OCI-LY1 (cell line): ENCODE measurements around the gene TRUB1.
A peak's percentile ranks its signal among the peaks of the same experiment; 100 is the strongest.
"Not testable (repeated sequence)": the region's sequence is repeated elsewhere in the genome, so short reads cannot be mapped to it uniquely, and the experiment has no call there.

ENCODE experiments used
- H2AFZ ChIP-seq: fragments of 200-600 bp; sonication (generic), shearing (Covaris generic); 2 replicates; pipeline ENCODE4 v1.6.0; 2014; ENCODE audit warnings: antibody characterized with exemption, mild to moderate bottlenecking, low read length
- H3F3A ChIP-seq: fragments of 200-600 bp; sonication (generic), shearing (Covaris generic); 2 replicates; pipeline ENCODE4 v1.6.0; 2014; ENCODE audit warnings: mild to moderate bottlenecking, antibody characterized with exemption, low read length, moderate library complexity; ENCODE audit not compliant: insufficient read depth
- H3K27ac ChIP-seq: fragments of 200-600 bp; sonication (generic); 2 replicates; pipeline ENCODE4 v1.5.1; 2014; ENCODE audit warnings: low read length, mixed run types, mild to moderate bottlenecking, low read depth; ENCODE audit not compliant: poor library complexity, severe bottlenecking
- H3K27me3 ChIP-seq: fragments of 200-600 bp; sonication (generic); 2 replicates; pipeline ENCODE4 v1.6.0; 2014; ENCODE audit warnings: antibody characterized with exemption, mild to moderate bottlenecking, low read length, moderate library complexity; ENCODE audit not compliant: insufficient read depth
- H3K36me3 ChIP-seq: fragments of 200-600 bp; sonication (generic); 2 replicates; pipeline ENCODE4 v1.6.1; 2014; ENCODE audit warnings: mild to moderate bottlenecking, antibody characterized with exemption, low read length, moderate library complexity, mixed read lengths; ENCODE audit not compliant: insufficient read depth
- H3K4me1 ChIP-seq: fragments of 200-600 bp; sonication (generic); 2 replicates; pipeline ENCODE4 v1.5.1; 2014; ENCODE audit warnings: mild to moderate bottlenecking, low read length, moderate library complexity; ENCODE audit not compliant: insufficient read depth, severe bottlenecking
- H3K4me2 ChIP-seq: fragments of 200-600 bp; sonication (generic), shearing (Covaris generic); 2 replicates; pipeline ENCODE4 v1.6.1; 2014; ENCODE audit warnings: low read length
- H3K4me3 ChIP-seq: fragments of 200-600 bp; sonication (generic); 2 replicates; pipeline ENCODE4 v1.5.1; 2014; ENCODE audit warnings: low read length, low read depth, mild to moderate bottlenecking, mixed read lengths; ENCODE audit not compliant: poor library complexity, severe bottlenecking
- H3K79me2 ChIP-seq: fragments of 200-600 bp; shearing (Covaris generic); 2 replicates; pipeline ENCODE4 v1.6.1; 2016; ENCODE audit warnings: mixed run types, low read length, mixed read lengths; ENCODE audit not compliant: insufficient read depth
- H3K9ac ChIP-seq: fragments of 200-600 bp; sonication (generic), shearing (Covaris generic); 2 replicates; pipeline ENCODE4 v1.6.1; 2014; ENCODE audit warnings: mild to moderate bottlenecking, low read length, mixed read lengths
- H3K9me2 ChIP-seq: fragments of 200-600 bp; sonication (generic), shearing (Covaris generic); 2 replicates; pipeline ENCODE4 v1.6.1; 2014; ENCODE audit warnings: low read depth, mild to moderate bottlenecking, low read length, mixed read lengths
- H3K9me3 ChIP-seq: fragments of 200-600 bp; shearing (Covaris generic); 2 replicates; pipeline ENCODE4 v1.6.1; 2014; ENCODE audit warnings: low read length, mixed read lengths
- H4K20me1 ChIP-seq: fragments of 200-600 bp; sonication (generic), shearing (Covaris generic); 2 replicates; pipeline ENCODE4 v1.6.0; 2016; ENCODE audit warnings: mild to moderate bottlenecking, low read length; ENCODE audit not compliant: insufficient read depth
- CTCF ChIP-seq: fragments of 200-600 bp; sonication (generic), shearing (Covaris generic); IDR thresholded peaks from 2 replicates; pipeline ENCODE4 v1.5.1; 2017; ENCODE audit warnings: mild to moderate bottlenecking, antibody characterized with exemption, low read length, moderate library complexity, mixed read lengths
- EZH2 ChIP-seq: fragments of 200-600 bp; sonication (generic), shearing (Covaris generic); IDR thresholded peaks from 2 replicates; pipeline ENCODE4 v1.8.0; 2017; ENCODE audit warnings: borderline replicate concordance, mixed run types, mild to moderate bottlenecking, antibody characterized with exemption, low read length, moderate library complexity, mixed read lengths

TRUB1 gene

DNA sequence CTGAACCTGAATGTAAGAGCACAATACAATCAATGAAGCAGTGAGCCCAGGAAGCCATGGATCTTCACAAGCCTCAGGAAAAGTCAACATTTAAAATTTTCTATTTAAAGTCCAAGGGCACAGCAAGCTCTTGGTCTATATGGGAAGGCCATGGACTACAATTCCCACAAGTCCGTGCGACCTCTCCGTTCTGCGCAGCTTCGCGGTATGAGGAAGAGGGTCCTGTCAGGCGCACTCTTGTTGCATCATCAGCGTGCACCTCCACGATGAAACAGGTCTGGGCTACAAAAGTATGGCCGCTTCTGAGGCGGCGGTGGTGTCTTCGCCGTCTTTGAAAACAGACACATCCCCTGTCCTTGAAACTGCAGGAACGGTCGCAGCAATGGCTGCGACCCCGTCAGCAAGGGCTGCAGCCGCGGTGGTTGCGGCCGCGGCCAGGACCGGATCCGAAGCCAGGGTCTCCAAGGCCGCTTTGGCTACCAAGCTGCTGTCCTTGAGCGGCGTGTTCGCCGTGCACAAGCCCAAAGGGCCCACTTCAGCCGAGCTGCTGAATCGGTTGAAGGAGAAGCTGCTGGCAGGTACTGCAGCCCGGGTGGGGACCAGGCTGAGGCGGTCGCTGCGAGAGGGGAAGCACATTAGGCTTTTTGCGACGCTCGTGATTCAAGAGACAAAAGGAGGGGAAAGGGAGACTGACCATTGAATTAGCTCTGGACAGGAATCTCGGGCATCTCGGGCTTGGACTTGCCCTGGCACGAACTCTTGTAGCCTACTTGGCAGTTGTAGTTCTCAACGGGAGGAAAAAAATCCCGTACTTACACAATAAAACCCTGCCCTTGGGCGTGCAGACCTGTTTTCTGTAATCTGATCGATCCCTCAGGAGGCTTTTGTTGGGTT lies at the start of gene TRUB1:
TSS of gene TRUB1 (plus strand) at position 234 of the 894 bp plus-strand sequence. CDS start at position 293, 59 bp downstream.
- H4K20me1 ChIP-seq: no peaks in the 10 kb centered on the region
- H3K4me3 ChIP-seq: peak within 1 kb of the TSS; percentile 98
- peak within 1 kb of the TSS; percentile 95 for H3K4me2 ChIP-seq
- no peaks in the 10 kb centered on the region for H3F3A ChIP-seq
- peak within 1 kb of the TSS; percentile 61 for H3K27ac ChIP-seq
- H3K27me3 ChIP-seq: no peaks in the 10 kb centered on the region
- peaks cover 21% of the 10 kb centered on the region for H3K79me2 ChIP-seq
- no peaks in the 10 kb centered on the region for H3K9me3 ChIP-seq
- H3K9me2 ChIP-seq: no peaks in the 10 kb centered on the region
- H3K36me3 ChIP-seq: peaks cover 16% of the 10 kb centered on the region
- peak within 1 kb of the TSS; percentile 69 for H2AFZ ChIP-seq
- TF ChIP-seq CTCF (no peak), EZH2 (no peak)
- peaks cover 19% of the 10 kb centered on the region for H3K4me1 ChIP-seq
- peak within 1 kb of the TSS; percentile 96 for H3K9ac ChIP-seq

- Histone ChIP-seq H3K4me2 (no peak overlapping the region), H4K20me1 (no peaks in the 10 kb centered on the region), H3K27me3 (no peaks in the 10 kb centered on the region), H3K9me3 (no peaks in the 10 kb centered on the region), H3K9me2 (no peaks in the 10 kb centered on the region), H3K4me1 (no peaks in the 10 kb centered on the region), H3K4me3 (no peak overlapping the region), H3F3A (no peaks in the 10 kb centered on the region), H3K27ac (no peak overlapping the region), H3K9ac (no peak overlapping the region), H2AFZ (no peak overlapping the region), H3K36me3 (no peaks in the 10 kb centered on the region), H3K79me2 (no peaks in the 10 kb centered on the region)
- TF ChIP-seq CTCF: no peak
These were observed 44.7 kb upstream of the TRUB1 start for GRCh38 chr10:114893251-114893650.

DNA sequence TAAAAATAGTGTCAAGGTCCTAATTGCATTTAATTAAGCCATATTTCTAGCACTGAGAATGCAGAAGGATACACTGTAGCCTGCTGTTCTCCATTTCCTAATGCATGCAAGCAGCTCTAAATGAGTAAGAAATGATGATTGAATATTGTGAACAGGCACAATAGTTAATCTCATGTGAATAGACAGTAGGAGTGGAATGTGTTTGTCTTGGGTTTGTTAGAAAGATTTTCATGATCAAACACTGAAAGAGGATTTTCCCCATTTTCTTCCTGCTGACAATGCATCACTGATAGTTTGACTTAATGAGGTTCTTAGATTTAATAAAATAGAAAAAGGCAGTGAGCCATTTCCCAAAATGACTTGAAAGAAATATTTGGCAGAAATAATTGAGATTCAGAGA lies 43.1 kb upstream of the TRUB1 start:
- no peaks in the 10 kb centered on the region; the same call in 1 of the 2 replicates for H3K27me3 ChIP-seq
- H2AFZ ChIP-seq: no peak overlapping the region
- H3K4me3 ChIP-seq: no peak overlapping the region
- no peaks in the 10 kb centered on the region for H4K20me1 ChIP-seq
- H3K79me2 ChIP-seq: no peaks in the 10 kb centered on the region
- H3K4me2 ChIP-seq: no peak overlapping the region
- no peaks in the 10 kb centered on the region for H3F3A ChIP-seq
- H3K9me3 ChIP-seq: no peaks in the 10 kb centered on the region
- H3K4me1 ChIP-seq: no peaks in the 10 kb centered on the region
- H3K36me3 ChIP-seq: no peaks in the 10 kb centered on the region
- no peak overlapping the region for H3K9ac ChIP-seq
- H3K9me2 ChIP-seq: no peaks in the 10 kb centered on the region
- TF ChIP-seq EZH2 (no peak), CTCF (no peak)
- H3K27ac ChIP-seq: no peak overlapping the region

DNA sequence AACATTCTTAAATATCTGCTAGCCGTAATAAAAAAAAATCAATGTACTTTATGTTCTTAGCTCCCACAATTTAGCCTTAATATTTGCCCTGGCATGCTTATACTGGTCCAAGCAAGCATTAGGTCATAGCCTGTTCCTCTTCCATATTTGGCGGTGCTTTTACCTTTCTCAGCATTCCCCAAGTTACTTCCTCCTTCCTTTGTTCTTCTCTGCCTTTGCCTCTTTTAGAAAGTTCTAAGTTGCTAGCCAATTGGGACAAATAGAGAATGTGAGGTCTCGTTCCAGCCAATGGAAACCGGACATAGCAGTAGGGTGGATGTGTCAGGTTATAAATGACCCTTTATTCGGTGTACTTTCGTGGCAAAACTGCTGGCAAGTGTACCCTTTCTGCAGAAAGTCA lies 41.0 kb upstream of the TRUB1 start:
- H3K9me3 ChIP-seq, H3K9me2 ChIP-seq, H3K79me2 ChIP-seq, H3K9ac ChIP-seq, H3K4me1 ChIP-seq, H2AFZ ChIP-seq, H3F3A ChIP-seq, H3K4me2 ChIP-seq, H3K36me3 ChIP-seq, H4K20me1 ChIP-seq, H3K27me3 ChIP-seq, H3K4me3 ChIP-seq, H3K27ac ChIP-seq: not testable (repeated sequence)
